GM12872 (cell line): Measurements from ENCODE around the gene TPST2.

Experiments
- CTCF ChIP-seq: IDR thresholded peaks from 3 replicates; pipeline ENCODE4 v1.5.1; 2011; ENCODE audit warnings: low read depth, mild to moderate bottlenecking, low read length, moderate library complexity; ENCODE audit not compliant: insufficient read depth

The TPST2 gene

GRCh38 chr22:26624803-26625202 is 34.9 kb upstream of the TPST2 start:
- TF ChIP-seq CTCF = no peak

DNA sequence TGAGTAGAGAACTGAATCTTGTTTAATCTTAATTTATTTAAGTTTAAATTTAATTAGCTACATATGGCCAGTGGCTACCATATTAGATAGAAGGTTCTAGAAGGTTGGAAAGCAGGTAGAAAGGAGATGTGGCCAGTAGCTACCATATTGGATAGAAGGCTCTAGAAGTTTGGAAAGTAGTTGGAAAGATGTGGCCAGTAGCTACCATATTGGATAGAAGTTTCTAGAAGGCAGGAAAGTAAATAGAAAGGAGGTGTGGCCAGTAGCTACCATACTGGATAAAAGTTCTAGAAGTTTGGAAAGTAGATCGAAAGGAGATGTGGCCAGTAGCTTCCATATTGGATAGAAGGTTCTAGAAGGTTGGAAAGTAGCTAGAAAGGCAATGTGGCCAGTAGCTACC is 34.1 kb upstream of the TPST2 start:
- no peak for TF ChIP-seq CTCF

DNA sequence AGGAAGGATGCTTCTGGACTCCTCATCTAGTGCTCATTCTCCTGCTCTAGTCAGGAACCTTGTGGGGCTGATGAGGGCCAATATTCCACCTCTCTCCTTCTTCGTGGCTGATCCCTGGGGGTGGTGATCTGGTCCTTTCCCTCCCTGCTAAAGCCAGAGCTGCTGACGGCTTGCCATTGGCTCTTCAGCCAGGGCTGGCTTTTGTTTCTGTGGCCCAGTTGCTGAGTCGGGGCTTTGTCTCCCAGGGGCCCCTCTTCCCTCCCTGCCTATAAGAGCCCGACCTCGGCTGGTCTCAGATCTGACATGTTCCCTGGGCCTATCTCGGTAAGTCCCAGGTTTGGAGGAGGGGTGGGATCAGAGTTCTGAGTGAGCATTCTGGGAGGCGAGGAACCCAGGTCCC is 31.7 kb upstream of the TPST2 start, which contains the start of gene CRYBA4:
Gene CRYBA4, plus strand, starts transcription at position 301 of the 400 bp plus-strand sequence. CDS start 634 bp downstream, outside the sequence.
- TF ChIP-seq CTCF = no peak

GRCh38 chr22:26620197-26620596 is 30.3 kb upstream of the TPST2 start:
- no peak for TF ChIP-seq CTCF

DNA sequence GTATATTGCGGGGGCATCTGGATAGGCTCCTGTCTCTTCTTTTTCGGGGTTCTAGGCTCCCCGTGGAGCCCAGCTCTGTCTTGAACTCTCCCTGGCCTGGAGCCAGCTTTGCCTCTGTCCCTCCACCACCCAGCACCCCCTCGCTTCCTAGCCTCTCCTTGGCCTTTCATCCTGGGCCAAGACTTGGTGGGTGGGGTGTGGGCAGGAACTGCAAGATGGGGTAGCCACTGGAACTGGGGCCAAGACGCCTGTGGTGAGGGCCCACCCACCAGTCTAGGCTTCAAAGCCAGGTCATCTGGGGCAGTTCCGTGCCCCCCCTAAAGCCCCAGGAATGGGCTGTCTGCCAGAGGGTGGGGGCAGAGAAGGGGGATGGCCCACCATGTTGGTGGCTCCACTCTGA is 29.6 kb upstream of the TPST2 start:
- TF ChIP-seq CTCF = no peak

DNA sequence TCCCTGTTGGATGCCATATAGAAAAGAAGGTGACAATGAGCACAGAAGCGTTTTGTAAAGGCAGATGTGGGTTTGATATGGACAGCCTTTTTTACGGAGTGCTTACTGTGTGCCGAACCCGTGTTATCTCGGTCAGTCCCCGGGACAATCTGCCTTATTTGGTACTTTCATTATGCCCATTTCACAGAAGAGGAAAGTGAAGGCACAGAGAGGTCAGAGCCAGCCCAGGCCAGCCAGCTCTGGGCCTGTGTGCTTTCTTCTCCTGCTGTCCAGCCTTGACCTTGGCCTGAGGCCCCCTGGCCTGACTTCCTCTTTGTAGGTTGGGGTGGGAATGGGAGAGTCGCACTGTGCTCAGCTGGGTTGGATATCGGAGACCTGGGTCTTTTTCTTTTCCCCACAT is 28.5 kb upstream of the TPST2 start:
- no peak for TF ChIP-seq CTCF

DNA sequence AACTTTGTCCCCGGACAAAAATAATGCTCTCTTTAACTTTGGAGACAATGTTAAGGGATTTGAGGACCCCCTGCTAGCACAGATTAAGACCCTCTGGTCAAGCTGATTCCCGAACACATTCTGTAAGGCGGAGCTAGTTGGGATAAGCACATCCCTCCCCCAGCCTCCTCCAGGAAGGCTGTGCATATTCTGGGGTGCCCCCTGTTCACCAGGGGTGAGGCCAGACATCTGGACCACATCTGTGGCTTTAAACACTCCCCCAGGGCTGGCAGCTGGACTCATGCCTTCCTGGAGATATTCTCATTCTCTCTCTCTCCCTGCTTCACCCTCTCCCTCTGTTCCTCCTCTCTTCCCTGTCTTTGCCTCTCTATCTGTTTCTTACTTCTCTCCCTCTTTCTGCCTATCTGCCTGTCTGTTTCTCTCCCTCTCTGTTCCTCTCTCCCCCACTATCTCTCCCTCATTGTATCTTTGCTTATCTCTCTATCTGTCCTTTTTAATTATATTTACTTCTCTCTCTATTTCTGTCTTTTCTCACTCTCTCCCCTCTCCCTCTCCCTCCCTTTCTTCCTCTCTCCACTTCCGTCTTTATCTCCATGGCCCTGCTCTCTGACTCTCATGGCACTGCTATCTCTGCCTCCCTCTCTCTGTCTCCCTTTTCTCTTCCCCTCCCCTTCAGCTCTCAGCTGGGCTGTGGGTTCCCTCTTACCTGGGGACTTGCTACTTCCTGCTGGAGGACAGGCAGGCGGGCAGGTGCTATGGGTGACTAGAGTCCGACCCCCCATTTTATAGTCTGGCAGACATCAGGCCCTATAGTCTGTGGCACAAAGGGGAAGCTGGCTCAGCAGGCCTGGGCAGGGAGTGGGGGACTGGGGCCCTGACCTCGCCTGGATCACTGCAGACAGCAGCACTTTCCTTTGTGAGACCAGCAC is 27.6 kb upstream of the TPST2 start, which contains the start of gene CRYBB1:
Gene CRYBB1, minus strand, starts transcription at position 757 of the 929 bp plus-strand sequence. CDS start 1,708 bp downstream, outside the sequence.
- no peak for TF ChIP-seq CTCF
